Activated CD4-positive, alpha-beta T cell treated with anti-CD3 and anti-CD28 coated beads, Interleukin-2, amount 10 ng/mL, durations not matched to agents 24 days and 14 days (primary cell): ENCODE measurements around the gene ZNF236. TPM values are rescaled to one million over a fixed set of nuclear protein-coding genes. Genes with fewer than 3 reads are reported as not detected.
A peak's percentile ranks its signal among the peaks of the same experiment; 100 is the strongest.
"Not testable (repeated sequence)": the region's sequence is repeated elsewhere in the genome, so short reads cannot be mapped to it uniquely, and the experiment has no call there.

Experiments used
- DNase-seq: peaks from one replicate; pipeline ENCODE4 v3.0.0; 2022
- H3K27ac Mint-ChIP-seq: one replicate; pipeline ENCODE4 v1.8.0; 2022; ENCODE audit warnings: mild to moderate bottlenecking, mixed read lengths
- H3K27me3 Mint-ChIP-seq: one replicate; pipeline ENCODE4 v1.8.0; 2022; ENCODE audit warnings: mixed read lengths
- H3K36me3 Mint-ChIP-seq: one replicate; pipeline ENCODE4 v1.8.0; 2022; ENCODE audit warnings: low read depth, mild to moderate bottlenecking, mixed read lengths
- H3K4me1 Mint-ChIP-seq: one replicate; pipeline ENCODE4 v1.8.0; 2021; ENCODE audit warnings: mixed read lengths
- H3K4me3 Mint-ChIP-seq: one replicate; pipeline ENCODE4 v1.8.0; 2022; ENCODE audit warnings: mild to moderate bottlenecking, moderate library complexity, mixed read lengths
- H3K9me3 Mint-ChIP-seq: one replicate; pipeline ENCODE4 v1.8.0; 2021; ENCODE audit warnings: mixed read lengths
- intact Hi-C: fragments of 100-400 bp; cut with micrococcal nuclease; formaldehyde crosslinking; loops from one replicate; pipeline ENCODE4 v1.15.1; 2023
- total RNA-seq: library from RNA; stranded (reverse); gene quantifications from 2 replicates; pipeline ENCODE4 v1.2.3, GENCODE V29; 2022

Gene ZNF236
- total RNA-seq, 1 donor from 2014 or later = 17.5 TPM

DNA sequence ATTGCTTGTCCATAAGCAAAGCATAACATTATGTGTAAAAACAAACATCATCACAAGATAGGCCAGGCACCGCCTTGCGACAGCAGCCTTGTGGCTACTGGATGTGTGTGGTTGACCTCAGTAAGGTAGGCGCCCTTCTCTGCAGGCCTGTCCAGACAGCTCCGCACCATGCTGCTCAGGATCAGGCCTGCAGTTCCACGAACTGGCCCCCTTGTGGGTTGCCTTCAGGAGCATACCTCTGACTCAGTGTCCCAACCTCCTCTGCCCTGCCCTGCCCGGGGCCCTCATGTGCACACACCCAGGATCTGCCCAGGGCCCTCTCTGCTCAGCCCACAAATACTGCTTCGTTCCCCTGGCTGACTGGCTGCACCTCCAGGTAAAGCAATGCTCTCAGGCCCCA, 16.1 kb upstream of the ZNF236 start:
- intact Hi-C loops = no loop called here
- Mint-ChIP-seq H3K4me1 (peaks cover 7% of the 10 kb centered on the region), H3K36me3 (peaks cover 4% of the 10 kb centered on the region), H3K4me3 (no peak overlapping the region), H3K27me3 (peaks cover 5% of the 10 kb centered on the region), H3K9me3 (no peaks in the 10 kb centered on the region), H3K27ac (no peak overlapping the region)
- DNase-seq = no peak

DNA sequence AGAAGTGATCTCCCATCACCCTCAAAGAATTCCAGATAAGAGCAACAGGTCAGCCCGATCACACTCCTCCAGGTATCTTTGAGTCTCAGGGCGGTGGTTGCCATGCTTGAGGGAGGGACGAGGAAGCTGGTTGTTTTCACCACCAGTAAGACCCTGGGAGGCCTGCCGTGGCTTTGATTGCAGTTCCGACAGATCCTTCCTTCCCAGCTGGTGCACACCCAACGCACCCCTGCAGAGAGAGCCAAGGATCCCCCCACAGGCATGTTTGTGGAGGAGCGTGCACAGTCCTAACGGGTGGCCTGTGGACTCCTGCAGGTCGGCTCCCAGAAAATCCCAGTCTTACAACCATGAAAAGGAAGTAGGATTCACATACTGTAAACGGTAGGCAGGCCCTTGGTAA, 13.8 kb upstream of the ZNF236 start:
- Mint-ChIP-seq H3K4me3 (no peak overlapping the region), H3K27me3 (no peaks in the 10 kb centered on the region), H3K36me3 (peaks cover 4% of the 10 kb centered on the region), H3K27ac (no peak overlapping the region), H3K4me1 (peaks cover 6% of the 10 kb centered on the region), H3K9me3 (no peaks in the 10 kb centered on the region)
- DNase-seq = no peak
- intact Hi-C loops = no loop called here

DNA sequence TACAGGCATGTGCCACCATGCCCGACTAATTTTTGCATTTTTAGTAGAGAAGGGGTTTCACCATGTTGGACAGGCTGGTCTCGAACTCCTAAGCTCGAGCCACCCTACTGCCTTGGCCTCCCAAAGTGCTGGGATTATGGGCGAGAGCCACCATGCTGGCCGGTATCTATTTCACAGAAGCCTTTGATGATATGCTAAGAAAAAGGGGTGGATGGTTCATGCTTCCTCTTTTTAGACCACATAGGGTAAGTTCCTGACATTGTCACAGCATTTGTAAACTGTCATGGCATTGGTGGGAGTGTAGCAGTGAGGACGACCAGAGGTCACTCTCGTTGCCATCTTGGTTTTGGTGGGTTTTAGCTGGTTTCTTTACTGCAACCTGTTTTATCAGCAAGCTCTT, 10.8 kb upstream of the ZNF236 start:
- H3K4me3 Mint-ChIP-seq, H3K27me3 Mint-ChIP-seq, intact Hi-C loops, DNase-seq, H3K9me3 Mint-ChIP-seq, H3K4me1 Mint-ChIP-seq, H3K27ac Mint-ChIP-seq: not testable (repeated sequence)
- H3K36me3 Mint-ChIP-seq = peaks cover 13% of the 10 kb centered on the region

DNA sequence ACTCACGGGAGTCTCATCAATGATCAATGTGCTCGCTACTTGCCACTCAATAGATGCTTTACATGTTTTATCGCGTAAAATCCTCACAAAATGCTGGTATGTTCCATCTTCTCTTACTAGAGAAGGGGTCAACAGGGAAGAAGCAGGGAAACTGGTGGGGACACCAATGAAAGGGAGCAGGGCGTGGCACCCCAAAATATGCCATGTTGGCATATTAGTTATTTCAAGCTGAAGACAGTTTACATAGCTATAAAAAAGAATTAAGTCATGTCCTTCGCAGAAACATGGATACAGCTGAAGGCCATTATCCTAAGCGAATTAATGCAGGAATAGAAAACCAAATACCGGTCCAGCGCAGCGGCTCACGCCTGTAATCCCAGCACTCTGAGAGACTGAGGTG, 8.1 kb upstream of the ZNF236 start:
- no peaks in the 10 kb centered on the region for H3K27me3 Mint-ChIP-seq
- intact Hi-C loops = no loop called here
- H3K4me1 Mint-ChIP-seq = peaks cover 7% of the 10 kb centered on the region
- no peak for DNase-seq
- H3K4me3 Mint-ChIP-seq = no peak overlapping the region
- no peak overlapping the region for H3K27ac Mint-ChIP-seq
- no peaks in the 10 kb centered on the region for H3K9me3 Mint-ChIP-seq
- H3K36me3 Mint-ChIP-seq = peaks cover 24% of the 10 kb centered on the region

DNA sequence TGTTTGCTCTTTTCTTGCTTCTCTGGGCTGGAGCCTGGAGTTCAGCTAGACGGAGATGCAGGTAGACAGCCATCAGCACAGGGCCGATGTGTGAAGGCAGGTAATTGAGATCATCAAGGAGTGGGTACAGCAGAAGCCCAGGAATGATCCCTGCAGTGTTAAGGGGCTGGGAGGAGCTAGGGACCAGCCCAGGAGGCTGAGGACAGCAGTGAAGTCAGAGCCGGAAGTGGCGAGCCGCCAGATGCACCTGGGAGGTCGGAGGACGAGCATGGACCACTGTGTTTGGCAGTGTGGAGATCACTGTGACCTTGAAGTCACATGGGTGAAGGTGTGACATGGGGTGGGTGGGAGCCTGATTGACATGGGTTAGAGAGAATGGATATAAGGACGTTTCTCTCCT, 6.2 kb upstream of the ZNF236 start:
- Mint-ChIP-seq H3K36me3 (peaks cover 32% of the 10 kb centered on the region), H3K27me3 (no peaks in the 10 kb centered on the region), H3K9me3 (no peaks in the 10 kb centered on the region), H3K4me1 (peaks cover 21% of the 10 kb centered on the region), H3K27ac (no peak overlapping the region), H3K4me3 (no peak overlapping the region)
- intact Hi-C loops = no loop called here
- DNase-seq = no peak

DNA sequence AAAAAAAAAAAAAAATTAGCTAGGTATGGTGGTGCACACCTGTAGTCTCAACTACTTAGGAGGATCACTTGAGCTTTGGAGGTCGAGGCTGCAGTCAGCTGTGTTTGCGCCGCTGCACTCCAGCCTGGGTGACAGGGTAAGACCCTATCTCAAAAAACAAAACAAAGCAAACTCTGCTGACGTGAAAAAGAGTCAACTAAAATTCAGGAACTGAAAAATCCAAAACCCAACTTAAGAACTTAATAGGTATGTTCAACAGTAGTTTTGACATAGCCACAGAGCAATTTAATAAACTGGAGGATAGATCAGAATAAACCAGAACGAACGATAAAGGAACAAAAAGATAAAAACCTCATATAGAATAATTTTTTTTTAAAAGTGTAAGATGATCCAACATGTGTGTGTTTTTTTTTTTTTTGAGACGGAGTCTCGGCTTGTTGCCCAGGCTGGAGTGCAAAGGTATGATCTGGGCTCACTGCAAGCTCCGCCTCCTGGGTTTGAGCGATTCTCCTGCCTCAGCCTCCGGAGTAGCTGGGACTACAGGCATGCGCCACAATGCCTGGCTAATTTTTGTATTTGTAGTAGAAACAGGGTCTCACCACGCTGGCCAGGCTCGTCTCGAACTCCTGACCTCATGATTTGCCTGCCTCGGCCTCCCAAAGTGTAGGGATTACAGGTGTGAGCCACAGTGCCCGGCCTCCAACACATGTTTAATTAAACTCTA, 4.3 kb upstream of the ZNF236 start:
- no peak overlapping the region for H3K27ac Mint-ChIP-seq
- intact Hi-C loops = no loop called here
- DNase-seq = no peak
- peaks cover 19% of the 10 kb centered on the region for H3K4me1 Mint-ChIP-seq
- no peak overlapping the region for H3K4me3 Mint-ChIP-seq
- H3K9me3 Mint-ChIP-seq = no peaks in the 10 kb centered on the region
- no peaks in the 10 kb centered on the region for H3K27me3 Mint-ChIP-seq
- H3K36me3 Mint-ChIP-seq = peaks cover 32% of the 10 kb centered on the region

DNA sequence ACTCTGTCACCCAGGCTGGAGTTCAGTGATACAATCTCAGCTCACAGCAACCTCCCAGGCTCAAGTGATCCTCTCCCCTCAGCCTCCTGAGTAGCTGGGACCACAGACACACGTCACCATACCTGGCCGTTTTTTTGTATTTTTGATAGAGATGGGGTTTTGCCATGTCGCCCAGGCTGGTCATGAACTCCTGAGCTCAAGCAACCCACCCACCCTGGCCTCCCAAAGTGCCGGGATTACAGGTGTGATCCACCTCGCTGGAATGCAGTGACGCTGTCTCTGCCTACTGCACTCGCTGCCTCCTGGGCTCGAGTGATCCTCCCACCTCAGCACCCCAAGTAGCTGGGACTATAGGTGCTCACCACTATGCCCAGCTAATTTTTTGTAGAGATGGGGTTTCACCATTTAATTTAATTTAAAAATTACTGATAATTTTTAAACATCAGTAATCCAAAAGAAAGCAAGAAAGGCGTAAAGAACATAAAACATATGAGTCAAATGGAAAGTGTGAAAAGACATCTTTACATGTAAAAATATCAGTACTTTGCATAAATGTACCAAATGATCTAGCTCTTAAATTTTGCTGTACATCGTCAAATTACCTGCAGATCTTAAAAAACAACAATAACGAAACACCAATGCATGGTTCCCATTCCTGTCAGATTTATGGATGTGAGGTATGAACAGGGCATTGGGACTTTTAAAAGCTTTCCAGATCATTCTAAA, 2.8 kb upstream of the ZNF236 start:
- peak overlapping the region; percentile 52 for H3K4me3 Mint-ChIP-seq
- H3K4me1 Mint-ChIP-seq = peaks cover 29% of the 10 kb centered on the region
- intact Hi-C loops = loop anchor here (5.0 kb wide), 1 partner anchor 243 kb away; no protein-coding TSS in a partner anchor
- peaks cover 30% of the 10 kb centered on the region for H3K36me3 Mint-ChIP-seq
- peak overlapping the region; percentile 3 for H3K27ac Mint-ChIP-seq
- H3K9me3 Mint-ChIP-seq = no peaks in the 10 kb centered on the region
- H3K27me3 Mint-ChIP-seq = no peaks in the 10 kb centered on the region
- DNase-seq = no peak

DNA sequence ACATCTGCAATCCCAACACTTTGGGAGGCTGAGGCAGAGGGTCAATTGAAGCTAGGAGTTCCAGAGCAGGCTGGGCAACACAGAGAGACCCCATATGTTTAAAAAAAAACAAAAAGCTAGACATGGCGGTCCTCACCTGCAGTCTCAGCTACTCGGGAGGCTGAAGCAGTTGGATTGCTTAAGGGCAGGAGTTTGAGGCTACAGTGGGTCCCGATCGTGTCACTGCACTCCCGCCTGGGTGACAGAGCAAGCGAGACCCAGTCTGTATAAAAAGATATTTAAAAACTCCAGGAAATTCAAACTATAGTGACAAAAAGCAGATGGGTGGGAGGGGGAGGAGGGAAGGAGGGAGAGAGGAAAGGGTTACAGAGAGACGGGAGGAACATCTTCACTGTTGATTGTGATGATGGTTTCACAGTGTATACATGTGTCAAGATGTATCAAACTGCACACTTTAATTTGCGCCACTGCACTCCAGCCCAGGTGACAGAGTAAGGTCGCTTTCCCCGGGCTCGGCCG, 942 bp upstream of the ZNF236 start:
- H3K4me1 Mint-ChIP-seq = peaks cover 37% of the 10 kb centered on the region
- intact Hi-C loops = loop anchor here (1.0 to 5.0 kb wide), 3 partner anchors 18 to 241 kb away; no protein-coding TSS in a partner anchor
- peak; percentile 65 for DNase-seq

DNA sequence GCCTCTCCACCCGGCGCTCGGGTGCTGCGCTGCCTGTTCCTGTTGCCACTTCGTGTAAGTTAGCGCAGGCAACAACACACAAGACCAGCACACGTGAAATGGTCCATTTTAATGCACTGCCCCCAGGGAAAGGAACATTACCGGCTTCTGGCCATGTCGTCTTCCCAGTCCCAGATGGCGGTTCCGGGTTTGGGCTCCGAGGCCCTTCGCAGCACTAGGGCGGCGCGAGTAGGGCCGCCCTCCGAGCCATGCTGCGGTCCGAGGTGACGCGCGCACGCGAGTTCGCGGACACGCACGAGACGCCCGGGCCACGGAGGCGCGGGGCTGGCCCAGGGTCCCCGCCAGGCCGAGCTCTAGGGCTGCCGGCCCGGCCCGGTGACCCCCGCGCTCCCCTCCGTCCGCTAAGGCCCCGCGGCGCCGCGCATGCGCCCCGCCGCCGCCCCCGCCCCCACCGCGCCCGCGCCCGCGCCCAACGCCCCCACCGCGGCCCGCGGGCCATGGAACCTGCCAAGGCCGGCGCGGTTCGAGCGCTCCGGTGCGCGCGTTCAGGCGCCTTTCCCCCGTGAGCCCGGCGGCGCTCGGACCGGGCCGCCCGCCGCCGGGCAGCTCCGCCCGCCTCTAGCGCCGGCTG, 367 bp upstream of the ZNF236 start:
- H3K27ac Mint-ChIP-seq = peak overlapping the region; percentile 95

More for the DNA sequence above, 942 bp upstream of the ZNF236 start:
- Mint-ChIP-seq H3K9me3 (no peaks in the 10 kb centered on the region), H3K27ac (peak overlapping the region; percentile 95), H3K4me3 (peak overlapping the region; percentile 95), H3K27me3 (no peaks in the 10 kb centered on the region), H3K36me3 (peaks cover 24% of the 10 kb centered on the region)

DNA sequence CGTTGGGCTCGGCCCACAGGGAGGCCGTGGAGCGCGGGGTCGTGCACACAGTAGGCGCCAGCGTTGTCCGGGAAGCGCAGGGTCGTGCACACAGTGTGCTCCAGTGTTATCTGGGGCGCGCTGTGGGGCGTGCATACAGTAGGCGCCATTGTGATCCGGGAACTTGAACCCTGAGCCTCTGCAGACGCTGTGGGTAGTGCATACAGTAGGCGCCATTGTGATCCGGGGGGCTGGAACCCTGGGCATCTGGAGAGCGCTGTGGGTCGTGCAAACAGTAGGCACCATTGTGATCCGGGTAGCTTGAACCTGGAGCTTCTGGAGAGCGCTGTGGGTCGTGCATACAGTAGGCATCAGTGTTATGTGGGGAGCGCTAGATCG, 793 bp downstream of the ZNF236 start:
- intact Hi-C loops = loop anchor here (2.0 to 5.0 kb wide), 2 partner anchors 239 to 330 kb away; no protein-coding TSS in a partner anchor
- Mint-ChIP-seq H3K9me3 (no peaks in the 10 kb centered on the region), H3K27ac (peak overlapping the region; percentile 83), H3K36me3 (peaks cover 19% of the 10 kb centered on the region), H3K4me3 (peak overlapping the region; percentile 87), H3K4me1 (peaks cover 43% of the 10 kb centered on the region), H3K27me3 (no peaks in the 10 kb centered on the region)
- no peak for DNase-seq

More for the DNA sequence above, 367 bp upstream of the ZNF236 start:
- Mint-ChIP-seq H3K4me3 (peak overlapping the region; percentile 95), H3K36me3 (peaks cover 21% of the 10 kb centered on the region), H3K27me3 (no peaks in the 10 kb centered on the region), H3K4me1 (peaks cover 39% of the 10 kb centered on the region), H3K9me3 (no peaks in the 10 kb centered on the region)
- intact Hi-C loops = loop anchor here (1.0 to 5.0 kb wide), 4 partner anchors 19 to 329 kb away; no protein-coding TSS in a partner anchor
- DNase-seq = peak; percentile 91

DNA sequence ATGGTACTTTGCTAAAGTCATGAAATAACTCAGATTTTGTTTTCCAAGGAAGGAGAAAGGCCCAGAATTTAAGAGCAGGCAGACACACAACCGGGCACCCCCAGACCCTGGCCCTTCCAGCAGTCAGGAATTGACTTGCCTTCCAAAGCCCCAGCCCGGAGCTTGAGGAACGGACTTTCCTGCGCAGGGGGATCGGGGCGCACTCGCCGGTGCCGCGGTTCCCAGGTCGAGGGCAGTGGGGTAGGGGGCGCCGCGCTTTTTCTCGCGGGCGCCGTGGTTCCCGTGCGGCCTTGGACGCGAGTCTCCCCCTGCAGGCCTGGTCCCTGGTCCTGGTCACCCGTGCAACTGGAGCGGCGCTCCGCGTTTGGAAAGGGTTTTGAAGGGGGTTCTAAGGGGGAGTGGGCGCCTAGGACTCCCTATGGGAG, 1.2 kb downstream of the ZNF236 start:
- H3K27ac Mint-ChIP-seq = peak overlapping the region; percentile 83
- peaks cover 40% of the 10 kb centered on the region for H3K4me1 Mint-ChIP-seq
- H3K27me3 Mint-ChIP-seq = no peaks in the 10 kb centered on the region
- H3K4me3 Mint-ChIP-seq = peak overlapping the region; percentile 87
- intact Hi-C loops = loop anchor here (2.0 to 5.0 kb wide), 2 partner anchors 239 to 331 kb away; no protein-coding TSS in a partner anchor
- peak; percentile 66 for DNase-seq
- peaks cover 15% of the 10 kb centered on the region for H3K36me3 Mint-ChIP-seq
- H3K9me3 Mint-ChIP-seq = no peaks in the 10 kb centered on the region

DNA sequence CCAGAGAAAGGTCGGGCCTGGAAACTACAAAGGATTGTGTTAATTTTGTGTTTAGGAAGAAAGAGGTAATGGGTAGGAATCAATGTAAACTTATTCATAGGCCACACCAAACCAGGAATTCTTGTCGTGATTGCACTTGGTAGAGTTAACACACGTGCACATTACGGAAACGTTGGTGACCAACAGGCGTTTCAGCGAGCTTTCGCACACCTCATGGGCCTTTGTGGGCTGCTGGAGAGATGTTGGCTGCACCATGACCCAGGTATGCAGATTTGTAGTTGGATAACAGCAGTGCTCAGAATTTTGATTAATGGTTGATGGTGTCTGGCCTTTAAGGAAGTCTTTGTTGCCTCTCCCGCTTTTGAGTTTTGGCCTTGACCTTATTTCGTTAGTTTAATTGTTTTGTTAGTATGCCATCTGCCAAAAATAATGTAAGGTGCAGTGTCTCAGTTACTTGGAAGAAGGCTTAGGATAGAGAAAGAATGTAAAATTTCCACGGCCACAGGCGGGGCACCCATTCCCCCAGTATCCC, 1.9 kb downstream of the ZNF236 start:
- Mint-ChIP-seq H3K27me3 (no peaks in the 10 kb centered on the region), H3K36me3 (peaks cover 13% of the 10 kb centered on the region), H3K4me3 (peak overlapping the region; percentile 87), H3K4me1 (peaks cover 37% of the 10 kb centered on the region), H3K9me3 (no peaks in the 10 kb centered on the region), H3K27ac (peak overlapping the region; percentile 53)
- DNase-seq = no peak
- intact Hi-C loops = loop anchor here (5.0 kb wide), 1 partner anchor 238 kb away; no protein-coding TSS in a partner anchor

DNA sequence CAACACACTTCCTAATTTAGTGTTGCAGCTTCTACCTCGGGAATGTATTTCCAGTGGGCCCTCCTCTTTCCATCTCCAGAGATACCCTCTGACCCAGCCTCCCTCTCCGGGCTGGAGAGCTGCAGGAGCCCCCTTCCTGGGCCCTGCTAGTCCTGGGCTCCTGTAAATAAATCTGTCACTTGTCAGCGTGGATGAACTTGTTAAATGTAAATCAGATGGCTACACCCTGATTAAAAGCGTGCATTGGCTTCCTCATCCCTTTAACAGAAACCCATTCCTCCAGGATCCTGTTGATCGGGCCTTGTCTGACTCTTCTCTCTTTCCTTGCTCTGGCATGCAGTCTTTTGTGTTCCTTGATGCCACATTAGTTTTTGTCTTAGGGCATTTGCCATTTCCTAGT, 2.4 kb downstream of the ZNF236 start:
- Mint-ChIP-seq H3K9me3 (no peaks in the 10 kb centered on the region), H3K27ac (peak overlapping the region; percentile 42)
- intact Hi-C loops = loop anchor here (5.0 kb wide), 1 partner anchor 238 kb away; no protein-coding TSS in a partner anchor

More for the DNA sequence above, 2.4 kb downstream of the ZNF236 start:
- no peaks in the 10 kb centered on the region for H3K27me3 Mint-ChIP-seq
- H3K36me3 Mint-ChIP-seq = peaks cover 11% of the 10 kb centered on the region
- H3K4me3 Mint-ChIP-seq = peak overlapping the region; percentile 87
- H3K4me1 Mint-ChIP-seq = peaks cover 35% of the 10 kb centered on the region
- no peak for DNase-seq
